Astrocyte (in vitro differentiated cells and primary cell): ENCODE measurements around the gene RANBP10.

Experiments
- EZH2 ChIP-seq: IDR thresholded peaks from 2 replicates; pipeline ENCODE4 v1.6.1; 2012; ENCODE audit warnings: mild to moderate bottlenecking, low read length, inconsistent platforms; ENCODE audit not compliant: insufficient read depth
- TF ChIP-seq, protein P1 (sequence below): IDR thresholded peaks from 2 replicates; pipeline ENCODE4 v1.5.1; 2011; ENCODE audit warnings: low read depth, mild to moderate bottlenecking, inconsistent platforms, low read length, moderate library complexity; ENCODE audit not compliant: insufficient read depth

- TF ChIP-seq, protein P1, sequence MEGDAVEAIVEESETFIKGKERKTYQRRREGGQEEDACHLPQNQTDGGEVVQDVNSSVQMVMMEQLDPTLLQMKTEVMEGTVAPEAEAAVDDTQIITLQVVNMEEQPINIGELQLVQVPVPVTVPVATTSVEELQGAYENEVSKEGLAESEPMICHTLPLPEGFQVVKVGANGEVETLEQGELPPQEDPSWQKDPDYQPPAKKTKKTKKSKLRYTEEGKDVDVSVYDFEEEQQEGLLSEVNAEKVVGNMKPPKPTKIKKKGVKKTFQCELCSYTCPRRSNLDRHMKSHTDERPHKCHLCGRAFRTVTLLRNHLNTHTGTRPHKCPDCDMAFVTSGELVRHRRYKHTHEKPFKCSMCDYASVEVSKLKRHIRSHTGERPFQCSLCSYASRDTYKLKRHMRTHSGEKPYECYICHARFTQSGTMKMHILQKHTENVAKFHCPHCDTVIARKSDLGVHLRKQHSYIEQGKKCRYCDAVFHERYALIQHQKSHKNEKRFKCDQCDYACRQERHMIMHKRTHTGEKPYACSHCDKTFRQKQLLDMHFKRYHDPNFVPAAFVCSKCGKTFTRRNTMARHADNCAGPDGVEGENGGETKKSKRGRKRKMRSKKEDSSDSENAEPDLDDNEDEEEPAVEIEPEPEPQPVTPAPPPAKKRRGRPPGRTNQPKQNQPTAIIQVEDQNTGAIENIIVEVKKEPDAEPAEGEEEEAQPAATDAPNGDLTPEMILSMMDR: no peak
- TF ChIP-seq EZH2: no peak
Observed at GRCh38 chr16:67811899-67812298, 5.5 kb upstream of the RANBP10 start.
